Esophagus mucosa (tissue), 1 donor: ENCODE measurements around the gene KCNQ2. TPM values are rescaled to one million over a fixed set of nuclear protein-coding genes. Genes with fewer than 3 reads are reported as not detected.

ENCODE experiments used
- ATAC-seq: fragments of 200-7000 bp; cut with Tn5 transposase; one replicate; pipeline ENCODE4 v1.9.1; 2020
- total RNA-seq: library from RNA; stranded (reverse); gene quantifications from one replicate; pipeline ENCODE4 v1.2.4, GENCODE V29; 2023
- donor health status: DM: yes; HTN: yes; CAD: no.

The KCNQ2 gene
- total RNA-seq, 1 donor from 2014 or later = not detected

GRCh38 chr20:63417097-63417737, 55.2 kb downstream of the KCNQ2 start:
- ATAC-seq = no peak

GRCh38 chr20:63416631-63417030, 55.8 kb downstream of the KCNQ2 start:
- no peak for ATAC-seq

- ATAC-seq = no peak
Observed at GRCh38 chr20:63415647-63416391, 56.6 kb downstream of the KCNQ2 start.

GRCh38 chr20:63414720-63415430, 57.6 kb downstream of the KCNQ2 start:
- ATAC-seq = no peak

- ATAC-seq = no peak
Observed at GRCh38 chr20:63413963-63414684, 58.3 kb downstream of the KCNQ2 start.

- ATAC-seq = no peak
Observed at GRCh38 chr20:63413323-63413722, 59.1 kb downstream of the KCNQ2 start.

GRCh38 chr20:63412889-63413288, 59.6 kb downstream of the KCNQ2 start:
- ATAC-seq = no peak

- ATAC-seq = no peak
Observed at GRCh38 chr20:63411898-63412631, 60.4 kb downstream of the KCNQ2 start.

- no peak for ATAC-seq
Observed at GRCh38 chr20:63411151-63411897, 61.1 kb downstream of the KCNQ2 start.

- ATAC-seq = no peak
Observed at GRCh38 chr20:63409834-63410435, 62.5 kb downstream of the KCNQ2 start.

- ATAC-seq = no peak
Observed at GRCh38 chr20:63409066-63409833, 63.2 kb downstream of the KCNQ2 start.

GRCh38 chr20:63408684-63409046, 63.8 kb downstream of the KCNQ2 start:
- ATAC-seq = no peak

GRCh38 chr20:63407928-63408683, 64.3 kb downstream of the KCNQ2 start:
- ATAC-seq = no peak

GRCh38 chr20:63406617-63407245, 65.7 kb downstream of the KCNQ2 start:
- ATAC-seq = no peak

GRCh38 chr20:63406011-63406410, 66.4 kb downstream of the KCNQ2 start:
- no peak for ATAC-seq

- no peak for ATAC-seq
Observed at GRCh38 chr20:63405102-63405730, 67.2 kb downstream of the KCNQ2 start.

GRCh38 chr20:63404129-63405085, 68.0 kb downstream of the KCNQ2 start:
- no peak for ATAC-seq
